Measurements from ENCODE around the gene PPP1R9B.

The PPP1R9B gene

DNA sequence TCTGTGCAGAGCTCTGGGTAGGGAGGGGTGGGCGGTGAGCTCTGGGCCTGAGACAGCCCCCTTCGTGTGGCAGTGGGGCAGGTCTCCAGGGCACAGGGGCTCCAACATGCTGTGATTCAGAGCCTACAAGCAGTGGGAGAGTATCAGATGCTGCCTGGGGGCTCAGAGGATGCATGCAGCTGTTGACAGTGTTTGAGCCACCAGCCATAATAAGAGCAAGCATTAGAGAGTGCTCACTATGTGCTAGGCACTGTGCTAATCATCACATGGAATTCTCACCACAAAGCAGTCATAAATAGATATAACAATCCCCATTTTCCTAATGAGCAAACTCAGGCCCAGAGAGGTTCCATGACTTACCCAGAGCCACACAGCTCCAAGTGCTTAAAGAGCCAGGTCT is 47.2 kb downstream of the PPP1R9B start:
- no peak for DNase-seq

DNA sequence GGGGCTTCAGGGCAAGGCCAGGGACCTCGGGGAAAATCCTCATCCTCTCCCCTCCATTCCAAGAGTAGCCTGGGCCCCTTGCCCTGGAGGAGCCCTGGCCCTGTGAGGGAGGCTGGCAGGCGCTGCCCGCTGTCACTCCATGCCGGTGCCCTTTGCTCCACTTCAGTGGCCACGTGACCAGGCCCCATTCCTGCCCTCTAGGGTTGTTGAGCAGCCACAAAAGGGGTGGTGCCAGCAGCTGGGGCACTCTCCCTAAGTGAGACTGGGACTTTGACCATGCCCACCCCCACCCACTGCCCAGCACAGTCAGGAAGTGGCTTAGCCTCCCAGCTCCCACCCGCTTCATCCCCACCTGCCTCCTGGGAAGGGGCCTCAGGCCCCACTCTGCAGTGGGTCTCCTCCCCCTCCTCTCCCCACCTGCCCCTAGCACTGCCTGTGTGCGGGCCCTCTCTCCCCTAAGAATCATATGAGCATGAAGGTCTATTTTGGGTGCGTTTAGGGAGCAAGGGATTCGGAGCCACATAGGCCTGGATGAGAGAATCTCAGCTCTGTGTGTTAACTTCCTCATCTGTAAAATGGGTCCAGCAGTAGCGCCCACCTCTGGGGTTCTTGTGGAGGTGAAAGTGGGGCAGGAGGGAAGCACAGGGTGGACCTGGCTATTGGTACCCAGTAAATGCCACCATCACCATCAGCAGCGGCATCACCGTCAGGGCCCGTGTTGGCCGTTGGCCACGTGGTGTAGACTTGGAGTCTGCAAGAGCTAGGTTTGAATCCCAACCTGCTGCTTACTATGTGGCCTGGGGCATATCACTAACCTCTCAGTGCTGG is 48.1 kb downstream of the PPP1R9B start:
- DNase-seq = no peak

DNA sequence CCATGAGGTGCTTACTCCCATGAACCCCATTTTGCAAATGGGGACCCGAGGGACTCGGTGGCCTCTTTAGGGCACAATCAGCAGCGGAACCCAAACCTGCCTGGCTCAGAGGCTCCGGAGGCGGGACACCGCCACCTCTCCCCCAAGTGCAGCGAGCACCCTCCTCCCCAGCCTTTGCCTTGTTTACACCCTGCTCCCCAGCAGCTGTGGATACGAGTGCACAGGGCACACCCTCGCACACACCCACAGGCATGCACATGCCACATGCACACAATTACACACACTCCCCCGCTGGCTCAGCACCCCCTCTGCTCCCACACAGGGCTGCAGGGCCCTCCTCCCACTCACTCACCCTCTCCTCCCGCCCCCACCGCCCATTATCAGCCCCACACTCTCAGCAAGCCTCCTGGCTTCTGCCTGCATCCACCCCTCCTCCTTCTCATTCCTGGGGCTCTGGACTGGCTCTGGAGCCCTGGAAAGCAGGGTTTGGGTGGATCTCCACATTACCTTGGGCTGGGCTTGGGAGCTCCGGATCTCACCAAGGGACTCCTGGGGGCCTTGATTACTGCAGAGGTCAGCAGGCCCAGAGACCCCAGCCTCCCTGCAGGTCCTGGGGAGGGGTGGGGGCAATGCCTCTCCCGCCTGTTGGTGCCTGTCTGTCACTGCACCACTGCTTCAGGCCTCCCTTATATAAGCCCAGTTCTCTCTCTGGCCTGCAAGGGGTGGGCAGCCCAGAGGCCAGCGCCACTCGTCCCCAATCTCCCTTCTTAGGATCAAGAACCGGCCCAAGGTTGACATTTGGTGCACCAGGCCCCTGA is 48.9 kb downstream of the PPP1R9B start:
- DNase-seq = no peak

DNA sequence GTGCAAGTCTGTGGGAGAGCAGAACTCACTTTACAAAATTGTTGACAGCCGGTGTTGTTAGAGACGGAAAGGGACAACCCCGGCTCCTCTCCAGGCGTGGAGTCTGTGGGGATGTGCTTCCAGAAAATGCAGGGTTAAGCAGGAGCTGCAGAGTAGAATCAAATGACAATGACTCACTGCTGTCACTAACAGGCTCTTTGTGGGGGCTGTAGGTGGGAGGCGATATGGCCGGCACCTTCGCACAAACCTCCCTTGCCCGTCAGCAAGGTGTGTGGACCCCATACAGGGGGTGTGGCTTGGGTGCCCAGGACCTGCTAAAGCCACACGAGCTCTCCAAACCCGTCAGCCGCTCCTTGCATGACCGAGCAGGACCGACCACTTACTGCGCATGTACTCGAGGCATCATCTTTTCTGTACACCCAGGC is 49.5 kb downstream of the PPP1R9B start:
- no peak for DNase-seq

DNA sequence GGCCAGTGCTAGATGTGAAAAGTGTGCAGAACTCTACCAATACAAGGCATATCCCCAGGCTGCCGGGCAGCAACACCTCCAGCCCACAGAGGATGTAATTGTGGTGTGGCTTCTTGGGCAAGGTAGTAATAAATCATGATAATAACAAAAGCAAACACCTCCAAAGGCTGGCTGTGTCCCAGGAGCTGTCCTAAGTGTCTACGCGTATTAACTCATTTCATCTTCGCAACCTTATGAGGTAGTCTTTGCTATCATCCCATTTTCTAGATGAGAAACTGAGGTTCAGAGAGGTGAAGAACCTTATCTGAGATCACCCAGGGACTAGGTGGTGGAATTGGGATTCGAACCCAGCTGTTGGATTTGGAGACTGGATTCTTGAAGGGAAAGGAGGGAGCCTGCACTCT is 50.0 kb downstream of the PPP1R9B start:
- DNase-seq = no peak

DNA sequence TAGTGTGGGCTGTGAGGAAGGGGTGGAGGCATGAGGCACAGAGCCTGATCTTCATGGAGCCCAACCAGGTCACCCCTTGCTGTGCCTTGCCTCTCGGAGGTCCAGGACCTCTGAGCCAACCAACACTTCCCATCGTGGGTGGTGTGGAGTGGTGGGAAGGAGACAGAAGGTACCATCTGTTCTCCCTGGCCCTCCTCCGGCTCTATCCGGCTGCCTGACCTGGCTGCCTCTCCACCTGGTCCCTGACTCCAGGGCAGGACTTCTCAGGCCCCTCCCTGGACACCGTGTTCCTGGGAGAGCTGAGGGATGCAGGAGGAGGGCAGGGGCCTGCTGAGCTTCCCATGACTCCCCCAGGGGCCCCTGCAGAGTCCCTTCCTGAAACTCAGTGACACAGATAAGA is 51.5 kb downstream of the PPP1R9B start:
- no peak for DNase-seq

DNA sequence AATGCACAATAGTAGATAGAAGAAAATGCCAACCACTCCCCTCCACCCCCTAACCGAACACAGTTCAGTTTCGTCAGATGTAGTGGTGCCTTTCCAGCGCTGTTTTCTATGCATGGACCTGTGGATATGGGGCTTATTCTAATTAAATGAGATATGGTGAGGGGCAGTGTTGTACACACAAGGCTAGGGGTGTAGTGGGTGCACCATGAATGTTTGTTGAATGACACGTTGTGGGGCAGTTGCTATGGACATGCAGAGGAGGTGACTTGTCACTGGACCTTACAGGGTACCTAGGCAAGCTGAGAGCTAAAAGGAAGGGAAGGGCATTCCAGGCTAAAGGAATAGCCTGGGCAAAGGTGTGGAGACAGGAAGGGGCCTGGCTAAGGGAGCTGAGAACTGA is 51.9 kb downstream of the PPP1R9B start:
- no peak for DNase-seq

DNA sequence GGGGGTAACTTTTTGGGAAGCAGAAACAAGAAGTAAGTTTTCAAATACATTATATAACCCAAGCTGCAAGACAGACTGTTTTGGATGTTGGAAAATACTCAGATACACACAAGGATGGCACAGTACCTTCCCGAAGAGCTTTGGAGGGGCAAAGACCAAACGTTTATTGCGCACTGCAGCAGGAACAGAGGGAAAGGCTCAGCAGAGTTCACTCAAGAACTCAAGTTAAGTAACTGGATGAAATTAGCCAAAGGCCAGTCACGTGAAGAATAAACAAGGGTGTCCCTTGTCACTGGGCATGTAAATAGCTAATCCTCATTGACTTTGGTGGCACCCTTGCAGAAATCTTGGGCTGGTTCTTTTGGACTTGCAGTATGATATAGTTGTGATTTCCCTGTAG is 52.6 kb downstream of the PPP1R9B start:
- no peak for DNase-seq

DNA sequence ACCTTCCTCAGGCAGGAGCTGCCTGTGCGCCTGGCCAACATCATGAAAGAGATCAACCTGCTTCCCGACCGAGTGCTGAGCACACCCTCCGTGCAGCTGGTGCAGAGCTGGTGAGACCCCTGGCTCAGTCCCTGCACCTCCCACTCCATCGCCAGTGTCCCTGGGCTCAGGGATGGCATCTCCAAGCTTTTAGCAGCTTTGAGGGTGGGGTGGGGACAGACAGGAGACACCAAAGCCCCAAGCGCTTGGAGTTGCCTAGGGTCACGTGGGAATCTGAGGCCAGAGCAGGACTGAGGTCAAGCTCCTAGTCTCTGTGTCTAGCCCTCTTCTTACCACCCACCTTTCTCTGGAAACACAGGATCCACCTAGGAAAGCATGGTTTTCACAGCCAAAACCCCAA is 53.0 kb downstream of the PPP1R9B start:
- DNase-seq = no peak

DNA sequence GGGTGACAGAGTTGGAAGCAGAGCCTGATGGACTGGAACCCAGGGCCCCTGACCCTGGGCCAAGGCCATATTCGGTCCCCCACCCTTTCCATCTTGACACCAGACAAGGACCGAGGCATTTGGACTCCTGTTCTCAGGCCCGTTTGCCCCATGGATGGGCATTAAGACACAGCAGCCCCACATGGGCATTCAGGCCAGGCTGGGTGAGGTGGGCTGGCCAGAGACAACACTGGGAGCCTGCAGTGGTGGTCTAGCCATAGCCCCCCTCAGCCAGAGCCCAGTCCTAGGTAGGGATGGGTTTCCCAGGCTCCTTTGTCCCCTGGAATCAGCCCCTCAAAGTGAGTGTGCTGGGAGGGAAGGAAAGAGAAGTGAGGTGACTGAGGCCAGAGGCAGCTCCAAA is 53.7 kb downstream of the PPP1R9B start:
- no peak for DNase-seq

DNA sequence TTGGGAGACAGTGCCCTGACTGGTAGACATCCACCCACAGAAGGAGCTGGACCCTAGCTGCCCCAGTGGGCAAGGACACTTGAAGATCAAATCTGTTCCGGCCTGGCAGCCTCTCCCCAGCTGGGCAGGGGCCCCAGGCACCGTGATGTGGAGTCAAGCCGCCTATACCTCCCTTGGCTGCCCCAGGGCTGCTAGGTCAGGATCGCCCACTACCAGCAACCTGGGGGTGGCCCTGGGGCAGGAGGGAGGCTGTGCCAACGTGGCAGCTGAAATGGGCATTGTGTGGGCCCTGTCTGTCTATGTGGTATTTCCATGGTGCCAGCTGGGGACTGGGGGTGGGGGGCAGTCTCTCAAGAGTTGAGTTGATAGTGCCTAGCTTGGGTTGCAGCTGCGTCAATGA is 54.4 kb downstream of the PPP1R9B start:
- no peak for DNase-seq

DNA sequence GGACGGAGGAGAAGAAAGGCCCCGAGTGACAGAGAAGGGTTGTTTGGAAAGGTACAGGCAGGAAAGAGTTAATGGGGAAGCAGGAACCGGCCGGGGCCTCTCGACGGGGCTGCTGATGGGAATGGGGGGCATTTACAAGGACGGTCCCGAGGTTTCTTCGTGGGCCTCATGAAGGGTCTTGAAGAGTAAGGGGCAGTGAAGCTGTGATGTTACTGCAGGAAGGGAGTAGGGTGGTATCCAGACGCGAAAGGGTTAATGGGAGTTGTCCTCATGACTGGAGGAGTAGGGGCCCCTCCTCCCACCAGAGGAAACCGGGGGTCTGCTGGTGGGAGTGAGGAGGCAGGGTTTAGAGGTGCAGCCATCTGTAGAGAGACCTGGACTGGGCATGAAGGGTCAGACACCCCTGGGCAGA is 54.8 kb downstream of the PPP1R9B start:
- DNase-seq = no peak

DNA sequence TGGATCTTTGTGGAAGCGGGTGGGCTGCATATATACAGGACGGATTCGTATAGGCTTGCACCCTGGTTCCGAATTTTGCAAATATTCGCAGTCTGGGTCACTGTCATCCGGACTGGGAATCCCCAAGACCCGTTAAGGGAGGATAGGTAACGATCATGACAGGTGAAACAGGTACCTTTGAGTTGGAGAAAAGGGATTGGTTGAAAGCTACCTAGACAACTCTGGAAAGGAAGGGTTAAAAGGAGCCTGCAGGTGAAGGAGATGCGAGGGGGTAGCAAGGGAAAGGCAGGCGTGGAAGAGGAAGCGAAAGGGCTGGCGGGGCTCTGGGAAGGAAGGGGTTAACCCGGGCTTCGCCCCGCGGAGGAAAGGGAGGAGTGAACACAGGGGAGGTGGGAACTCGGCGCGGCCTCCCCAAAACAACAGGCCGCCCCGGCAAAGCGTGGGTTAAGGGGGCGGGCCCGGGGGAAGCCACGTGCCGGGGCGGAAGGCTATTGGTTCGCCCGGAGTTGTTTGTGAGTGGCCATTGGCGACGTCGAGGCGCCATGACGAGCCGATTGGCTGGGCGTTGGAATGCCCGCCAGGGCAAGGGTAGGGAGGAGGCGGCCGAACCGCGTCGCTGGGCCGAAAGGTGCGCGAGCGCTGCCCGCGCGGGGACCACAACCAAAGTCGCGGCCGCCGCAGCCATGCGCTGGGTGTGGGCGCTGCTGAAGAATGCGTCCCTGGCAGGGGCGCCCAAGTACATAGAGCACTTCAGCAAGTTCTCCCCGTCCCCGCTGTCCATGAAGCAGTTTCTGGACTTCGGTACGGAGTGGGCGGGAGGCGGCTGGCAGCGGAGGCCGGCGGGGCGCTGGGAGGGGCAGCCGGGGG is 55.5 kb downstream of the PPP1R9B start, which contains the start of gene PDK2:
Gene PDK2, plus strand, starts transcription at position 599 of the 867 bp plus-strand sequence. Its CDS starts 85 bp downstream, at position 684.
- DNase-seq = no peak

DNA sequence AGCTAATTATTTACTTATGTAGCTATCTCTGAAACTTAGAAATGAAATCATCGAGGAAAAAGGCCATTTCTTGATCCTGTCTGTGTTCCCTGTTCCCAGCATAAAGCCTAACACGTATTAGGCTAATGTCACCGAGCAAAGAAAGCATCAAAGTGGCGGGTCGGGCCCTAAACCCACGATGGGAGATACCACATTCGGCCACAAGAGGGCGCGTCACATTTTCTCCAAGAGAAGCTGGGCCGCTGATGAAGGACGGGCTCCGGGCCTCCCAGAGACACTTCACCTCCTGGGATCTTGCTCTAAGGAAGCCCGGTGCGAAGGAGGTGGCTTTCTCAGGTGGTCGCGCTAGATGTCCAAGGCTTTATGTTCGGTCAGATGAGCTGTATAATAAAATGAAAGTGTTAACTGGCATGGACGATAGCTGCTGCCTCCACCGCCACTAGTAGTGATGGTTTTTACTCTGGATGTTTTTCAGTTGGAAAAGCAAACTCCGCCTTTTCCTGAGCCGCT is 56.2 kb downstream of the PPP1R9B start:
- peak; percentile 44 for DNase-seq

DNA sequence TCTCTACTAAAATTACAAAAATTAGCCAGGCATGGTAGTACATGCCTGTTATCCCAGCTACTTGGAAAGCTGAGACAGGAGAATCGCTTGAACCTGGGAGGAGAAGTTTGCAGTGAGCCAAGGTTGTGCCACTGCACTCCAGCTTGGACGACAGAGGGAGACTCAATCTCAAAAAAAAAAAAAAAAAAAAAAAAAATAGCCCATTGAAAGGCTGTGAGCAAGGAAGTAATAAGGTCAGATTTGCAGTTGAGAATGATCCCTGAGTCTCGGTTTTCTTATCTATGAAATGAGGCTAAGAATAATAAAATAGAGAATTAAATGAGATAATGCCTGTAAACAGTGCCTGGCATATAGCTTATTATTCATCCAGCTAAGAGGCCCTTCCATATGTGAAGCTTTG is 56.7 kb downstream of the PPP1R9B start:
- DNase-seq = no peak

DNA sequence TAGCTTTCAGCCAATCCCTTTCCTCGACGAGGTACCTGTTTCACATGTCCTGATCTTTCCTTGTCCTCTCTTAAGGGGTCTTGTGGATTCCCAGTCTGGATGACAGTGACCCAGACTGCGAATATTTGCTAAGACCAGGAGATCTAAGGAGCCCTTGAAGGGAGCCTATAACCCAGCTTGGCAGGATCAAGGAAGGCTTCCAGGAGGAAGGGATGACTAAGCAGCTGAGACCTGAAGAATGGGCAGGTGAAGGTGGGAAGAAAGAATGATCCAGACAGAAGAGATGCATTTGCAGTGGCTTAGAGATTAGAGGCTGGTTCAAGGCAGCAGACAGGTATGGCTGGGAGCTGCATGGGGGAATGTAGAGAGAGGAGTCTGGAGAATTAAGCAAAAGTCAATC is 57.2 kb downstream of the PPP1R9B start:
- no peak for DNase-seq

DNA sequence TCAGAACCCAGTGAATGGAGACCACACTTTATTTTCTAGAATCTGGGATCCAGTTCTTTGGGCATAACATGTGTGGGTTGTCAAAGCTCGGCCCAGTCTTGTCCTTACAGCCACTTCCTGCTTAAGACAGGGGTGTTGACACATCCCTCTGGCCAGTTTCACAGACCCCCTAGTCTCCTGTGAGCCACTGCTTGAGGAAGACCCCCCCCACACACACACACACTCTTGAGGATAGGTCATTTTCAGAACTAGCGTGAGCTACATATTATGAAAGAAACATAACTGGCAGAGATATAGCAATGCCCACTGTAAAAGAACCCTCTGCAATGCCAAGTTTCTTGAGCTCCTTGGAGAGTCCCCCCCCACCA is 58.6 kb downstream of the PPP1R9B start:
- DNase-seq = no peak

DNA sequence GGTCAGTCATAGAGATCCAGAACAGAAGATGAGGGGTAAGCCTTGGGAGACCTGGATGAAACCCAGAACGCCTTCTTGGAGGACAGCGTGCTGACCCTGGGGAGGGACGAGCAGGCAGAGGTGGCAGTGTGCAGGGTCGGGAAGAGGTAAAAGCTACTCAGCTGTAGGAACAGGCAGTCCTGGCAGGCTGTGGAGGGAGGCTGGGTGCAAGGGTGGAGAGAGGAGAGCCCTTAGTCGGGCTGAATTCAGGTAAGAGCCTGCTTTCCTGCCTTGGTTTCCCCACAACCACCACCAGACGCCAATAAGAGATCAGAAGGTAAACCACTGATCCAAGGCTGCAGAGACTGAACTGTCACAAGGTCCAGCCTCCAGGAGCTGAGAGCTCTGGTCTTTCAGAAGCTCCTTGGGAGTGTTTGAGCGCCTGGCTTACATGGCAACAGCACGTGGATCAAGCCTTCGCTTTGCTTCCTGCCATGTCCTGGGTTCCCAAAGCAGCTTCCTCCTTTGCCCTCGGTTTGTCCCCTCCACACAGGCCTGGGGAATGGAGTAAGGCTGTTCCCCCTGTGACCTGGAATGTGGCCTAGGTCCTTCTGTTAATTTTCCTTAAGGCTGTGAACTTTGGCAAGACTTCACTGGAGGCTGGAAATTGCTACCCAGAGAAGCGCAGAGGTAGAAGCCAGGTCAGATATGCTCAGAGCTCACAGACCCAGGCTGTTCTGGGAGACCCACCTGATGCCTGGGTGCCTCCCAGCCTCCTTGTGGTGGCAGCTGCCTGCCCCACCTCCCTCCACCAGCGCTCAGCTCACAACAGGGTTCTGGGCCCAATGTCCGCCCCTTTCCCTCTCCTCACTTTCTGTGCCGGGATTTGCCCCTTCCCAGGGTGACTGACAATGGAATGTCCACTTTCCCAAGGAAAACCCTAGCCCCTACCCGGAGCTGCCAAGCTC is 59.2 kb downstream of the PPP1R9B start:
- no peak for DNase-seq

DNA sequence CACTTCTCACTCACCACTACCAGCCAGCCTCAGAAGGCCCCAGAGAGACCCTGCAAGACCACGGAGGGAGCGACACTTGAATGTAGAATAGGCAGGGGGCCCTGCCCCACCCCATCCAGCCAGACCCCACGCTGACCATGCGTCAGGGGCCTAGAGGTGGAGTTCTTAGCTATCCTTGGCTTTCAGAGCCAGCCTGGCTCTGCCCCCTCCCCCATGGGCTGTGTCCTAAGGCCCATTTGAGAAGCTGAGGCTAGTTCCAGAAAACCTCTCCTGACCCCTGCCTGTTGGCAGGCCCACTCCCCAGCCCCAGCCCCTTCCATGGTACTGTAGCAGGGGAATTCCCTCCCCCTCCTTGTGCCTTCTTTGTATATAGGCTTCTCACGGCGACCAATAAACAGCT is 60.4 kb downstream of the PPP1R9B start:
- no peak for DNase-seq

DNA sequence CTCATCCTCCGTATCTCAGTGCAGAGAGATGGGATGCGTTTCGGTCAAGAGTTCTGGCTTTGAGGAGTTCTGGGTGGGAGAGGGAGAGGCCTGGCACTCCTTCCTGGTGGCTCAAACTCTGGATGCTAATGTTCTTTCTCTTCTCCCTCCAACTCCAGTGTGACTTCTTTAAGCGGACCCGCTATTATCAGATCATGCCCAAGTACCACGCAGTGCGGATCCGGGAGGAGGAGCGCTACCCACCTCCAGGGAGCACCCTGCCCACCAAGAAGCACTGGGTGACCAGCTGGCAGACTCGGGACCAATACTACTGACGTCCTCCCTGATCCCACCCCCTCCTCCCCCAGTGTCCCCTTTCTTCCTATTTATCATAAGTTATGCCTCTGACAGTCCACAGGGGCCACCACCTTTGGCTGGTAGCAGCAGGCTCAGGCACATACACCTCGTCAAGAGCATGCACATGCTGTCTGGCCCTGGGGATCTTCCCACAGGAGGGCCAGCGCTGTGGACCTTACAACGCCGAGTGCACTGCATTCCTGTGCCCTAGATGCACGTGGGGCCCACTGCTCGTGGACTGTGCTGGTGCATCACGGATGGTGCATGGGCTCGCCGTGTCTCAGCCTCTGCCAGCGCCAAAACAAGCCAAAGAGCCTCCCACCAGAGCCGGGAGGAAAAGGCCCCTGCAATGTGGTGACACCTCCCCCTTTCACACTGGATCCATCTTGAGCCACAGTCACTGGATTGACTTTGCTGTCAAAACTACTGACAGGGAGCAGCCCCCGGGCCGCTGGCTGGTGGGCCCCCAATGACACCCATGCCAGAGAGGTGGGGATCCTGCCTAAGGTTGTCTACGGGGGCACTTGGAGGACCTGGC is 61.3 kb downstream of the PPP1R9B start:
- no peak for DNase-seq

DNA sequence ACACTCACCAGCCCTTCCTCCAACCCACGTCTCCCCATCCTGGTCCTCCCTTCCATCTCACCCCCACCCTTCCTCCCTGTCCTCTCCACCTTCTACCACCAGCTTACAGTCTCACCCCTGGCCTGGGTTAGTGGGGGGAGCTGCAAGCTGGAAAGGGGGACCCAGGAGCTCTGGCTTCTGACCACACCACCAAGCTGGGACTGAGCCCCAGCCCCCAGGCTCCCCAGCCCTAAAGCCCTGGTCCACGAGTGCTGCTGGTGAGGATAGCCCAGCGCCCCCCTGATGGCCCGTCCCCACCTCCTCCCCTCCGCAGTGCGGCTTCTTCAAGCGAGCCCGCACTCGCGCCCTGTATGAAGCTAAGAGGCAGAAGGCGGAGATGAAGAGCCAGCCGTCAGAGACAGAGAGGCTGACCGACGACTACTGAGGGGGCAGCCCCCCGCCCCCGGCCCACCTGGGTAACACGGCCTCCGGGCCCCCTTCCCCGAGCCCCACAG is 62.5 kb downstream of the PPP1R9B start:
- no peak for DNase-seq

Measured in SHP77 treated with DMSO at 0.1 percent for 48 hours (cell line).